NT2/D1 (cell line): ENCODE data around the gene SDF2.

Source experiments
- YY1 ChIP-seq: IDR thresholded peaks from 2 replicates; pipeline ENCODE4 v1.6.1; 2011; ENCODE audit not compliant: insufficient read length, insufficient read depth
- ZNF274 ChIP-seq: IDR thresholded peaks from 2 replicates; pipeline ENCODE4 v1.6.1; 2011; ENCODE audit warnings: mild to moderate bottlenecking, low read depth, low read length

GRCh38 chr17:28635506-28635905 is 26.2 kb downstream of the SDF2 start:
- TF ChIP-seq YY1 (no peak), ZNF274 (no peak)
